H9 (cell line): ENCODE data around the gene CADPS2. TPM values are rescaled to one million over a fixed set of nuclear protein-coding genes. Genes with fewer than 3 reads are reported as not detected.

ENCODE experiments used
- DNase-seq: peaks from one replicate; pipeline ENCODE4 v3.0.0-alpha.2; 2017
- H2AFZ ChIP-seq: one replicate; pipeline ENCODE4 v1.6.1; 2013; ENCODE audit warnings: mild to moderate bottlenecking, low read length, control low read depth, moderate library complexity
- H2AK5ac ChIP-seq: 2 replicates; pipeline ENCODE4 v1.6.1; 2013; ENCODE audit warnings: low read length, control low read depth, mixed read lengths; ENCODE audit not compliant: insufficient read length
- H2BK120ac ChIP-seq: one replicate; pipeline ENCODE4 v1.6.1; 2013; ENCODE audit warnings: low read depth, mild to moderate bottlenecking, low read length, control low read depth, inconsistent platforms; ENCODE audit not compliant: poor library complexity, severe bottlenecking
- H2BK12ac ChIP-seq: 2 replicates; pipeline ENCODE4 v1.6.1; 2013; ENCODE audit warnings: low read length, control low read depth, mixed read lengths, low read depth; ENCODE audit not compliant: insufficient read length
- H2BK15ac ChIP-seq: 2 replicates; pipeline ENCODE4 v1.6.1; 2013; ENCODE audit warnings: low read depth, low read length, control low read depth
- H2BK20ac ChIP-seq: one replicate; pipeline ENCODE4 v1.6.1; 2013; ENCODE audit warnings: low read depth, mild to moderate bottlenecking, low read length, control low read depth, inconsistent platforms; ENCODE audit not compliant: poor library complexity, severe bottlenecking
- H2BK5ac ChIP-seq: 2 replicates; pipeline ENCODE4 v1.6.1; 2013; ENCODE audit warnings: low read length, control low read depth, mixed read lengths; ENCODE audit not compliant: insufficient read length
- H3K14ac ChIP-seq: 2 replicates; pipeline ENCODE4 v1.6.1; 2013; ENCODE audit warnings: low read length, control low read depth; ENCODE audit not compliant: insufficient read depth
- H3K18ac ChIP-seq: 2 replicates; pipeline ENCODE4 v1.6.1; 2013; ENCODE audit warnings: low read depth, mild to moderate bottlenecking, mixed read lengths, low read length, control low read depth; ENCODE audit not compliant: insufficient read length
- H3K23ac ChIP-seq: 2 replicates; pipeline ENCODE4 v1.6.1; 2013; ENCODE audit warnings: low read length, control low read depth, mixed read lengths, low read depth; ENCODE audit not compliant: insufficient read length
- H3K23me2 ChIP-seq: 2 replicates; pipeline ENCODE4 v1.6.1; 2013; ENCODE audit warnings: low read depth, mild to moderate bottlenecking, mixed read lengths, low read length, control low read depth; ENCODE audit not compliant: insufficient read length, poor library complexity, severe bottlenecking
- H3K27ac ChIP-seq: 2 replicates; pipeline ENCODE4 v1.5.1; 2013; ENCODE audit warnings: low read length, control low read depth, mixed read lengths, low read depth; ENCODE audit not compliant: insufficient read length
- H3K27me3 ChIP-seq: 2 replicates; pipeline ENCODE4 v1.6.1; 2013; ENCODE audit warnings: low read length, control low read depth, inconsistent platforms; ENCODE audit not compliant: insufficient read depth
- H3K4ac ChIP-seq: 2 replicates; pipeline ENCODE4 v1.6.1; 2013; ENCODE audit warnings: low read depth, mild to moderate bottlenecking, control low read depth, inconsistent platforms, low read length, moderate library complexity
- H3K4me1 ChIP-seq: 2 replicates; pipeline ENCODE4 v1.6.1; 2013; ENCODE audit warnings: low read length, control low read depth, inconsistent platforms; ENCODE audit not compliant: insufficient read depth
- H3K4me2 ChIP-seq: 2 replicates; pipeline ENCODE4 v1.6.1; 2013; ENCODE audit warnings: low read length, control low read depth, mixed read lengths; ENCODE audit not compliant: insufficient read length, insufficient read depth
- H3K56ac ChIP-seq: 2 replicates; pipeline ENCODE4 v1.6.1; 2013; ENCODE audit warnings: low read depth, mild to moderate bottlenecking, mixed read lengths, low read length, control low read depth; ENCODE audit not compliant: insufficient read length
- H3K79me1 ChIP-seq: 2 replicates; pipeline ENCODE4 v1.6.1; 2013; ENCODE audit warnings: low read depth, mild to moderate bottlenecking, moderate library complexity, low read length, control low read depth, inconsistent platforms; ENCODE audit not compliant: insufficient read depth, poor library complexity, severe bottlenecking
- H3K79me2 ChIP-seq: 2 replicates; pipeline ENCODE4 v1.6.1; 2013; ENCODE audit warnings: low read length, control low read depth, inconsistent platforms; ENCODE audit not compliant: insufficient read depth
- H3K9ac ChIP-seq: 2 replicates; pipeline ENCODE4 v1.6.1; 2013; ENCODE audit warnings: low read length, control low read depth, mixed read lengths; ENCODE audit not compliant: insufficient read length; ENCODE audit errors: extremely low read depth
- H3K9me3 ChIP-seq: one replicate; pipeline ENCODE4 v1.6.1; 2013; ENCODE audit warnings: low read depth, low read length, inconsistent platforms; ENCODE audit not compliant: control insufficient read depth
- H3T11ph ChIP-seq: one replicate; pipeline ENCODE4 v1.6.1; 2013; ENCODE audit warnings: mild to moderate bottlenecking, low read length, control low read depth, inconsistent platforms
- H4K20me1 ChIP-seq: one replicate; pipeline ENCODE4 v1.6.1; 2013; ENCODE audit not compliant: control insufficient read depth, insufficient read length, insufficient read depth
- H4K5ac ChIP-seq: 2 replicates; pipeline ENCODE4 v1.6.1; 2013; ENCODE audit warnings: low read depth, mild to moderate bottlenecking, mixed read lengths, low read length, control low read depth; ENCODE audit not compliant: insufficient read length
- H4K8ac ChIP-seq: replicated peaks from 2 replicates; pipeline ENCODE4 v1.6.1; 2013; ENCODE audit warnings: low read length, control low read depth, mixed read lengths, low read depth; ENCODE audit not compliant: insufficient read length
- H4K91ac ChIP-seq: 2 replicates; pipeline ENCODE4 v1.6.1; 2013; ENCODE audit warnings: low read depth, mild to moderate bottlenecking, moderate library complexity, mixed read lengths, low read length, control low read depth; ENCODE audit not compliant: insufficient read length
- H3K27ac Mint-ChIP-seq, 3 experiments: 2 replicates in 2 of 3; 3 replicates in 1 of 3; pipeline ENCODE4 v1.8.0; 2020 to 2021; ENCODE audit warnings: mixed read lengths in 3 of 3, mild to moderate bottlenecking in 1 of 3, moderate library complexity in 1 of 3
- H3K27me3 Mint-ChIP-seq: 2 replicates; pipeline ENCODE4 v1.8.0; 2021; ENCODE audit warnings: low read depth, mild to moderate bottlenecking, moderate library complexity, mixed read lengths
- H3K36me3 Mint-ChIP-seq, 3 experiments: 2 replicates in 2 of 3; 3 replicates in 1 of 3; pipeline ENCODE4 v1.8.0; 2020 to 2021; ENCODE audit warnings: low read depth in 3 of 3, mixed read lengths in 3 of 3; ENCODE audit not compliant: insufficient read depth in 1 of 3
- H3K4me1 Mint-ChIP-seq, 2 experiments: 2 replicates each; pipeline ENCODE4 v1.8.0; 2020; ENCODE audit warnings: mixed read lengths in 2 of 2
- H3K4me3 Mint-ChIP-seq, 2 experiments: 2 replicates in 1 of 2; 3 replicates in 1 of 2; pipeline ENCODE4 v1.8.0; 2020 to 2021; ENCODE audit warnings: mild to moderate bottlenecking in 2 of 2, mixed read lengths in 2 of 2, moderate library complexity in 1 of 2
- H3K9me3 Mint-ChIP-seq, 2 experiments: 2 replicates in 1 of 2; 3 replicates in 1 of 2; pipeline ENCODE4 v1.8.0; 2020; ENCODE audit warnings: mild to moderate bottlenecking in 2 of 2, mixed read lengths in 2 of 2, moderate library complexity in 1 of 2
- CTCF ChIP-seq: fragments of 200-600 bp; sonication (generic); conservative IDR thresholded peaks from 3 replicates; pipeline ENCODE4 v1.8.0; 2021; ENCODE audit warnings: antibody characterized with exemption, mild to moderate bottlenecking
- WGBS: extraction: QIAGEN DNeasy Blood & Tissue Kit; methylation state at CpG from one replicate; pipeline ENCODE4 v1.1.7; 2013; ENCODE audit warnings: missing lambda C conversion rate, low lambda C conversion rate, mixed read lengths; ENCODE audit not compliant: insufficient read length; ENCODE audit errors: extremely low coverage; 5-methylcytosine and 5-hydroxymethylcytosine counted together
- total RNA-seq: library from RNA; stranded (reverse); gene quantifications from 2 replicates; pipeline ENCODE4 v1.2.1, GENCODE V29; 2021

CADPS2 gene
- total RNA-seq, 1 experiment from 2014 or later, result 7.1 TPM

GRCh38 chr7:122572706-122573105, 313.6 kb downstream of the CADPS2 start:
- no peaks in the 10 kb centered on the region for H3K79me1 ChIP-seq
- no peak overlapping the region for H3K4me3 Mint-ChIP-seq
- H3K23ac ChIP-seq, result no peak overlapping the region
- no peak overlapping the region for H3K56ac ChIP-seq
- no peak for TF ChIP-seq CTCF
- no peaks in the 10 kb centered on the region for H3K23me2 ChIP-seq
- H4K8ac ChIP-seq, result no peak overlapping the region
- H2BK20ac ChIP-seq, result no peak overlapping the region
- DNase-seq, result no peak
- no peak overlapping the region for H2BK15ac ChIP-seq
- no peak overlapping the region for H3K27ac Mint-ChIP-seq
- H2BK120ac ChIP-seq, result no peak overlapping the region
- no peaks in the 10 kb centered on the region for H3K27me3 ChIP-seq
- H4K20me1 ChIP-seq, result no peaks in the 10 kb centered on the region
- H3K4me1 Mint-ChIP-seq, result no peaks in the 10 kb centered on the region
- no peak overlapping the region for H3T11ph ChIP-seq
- H3K4me1 ChIP-seq, result no peaks in the 10 kb centered on the region
- H3K27ac ChIP-seq, result no peak overlapping the region
- H3K14ac ChIP-seq, result no peak overlapping the region
- H3K27me3 Mint-ChIP-seq, result no peaks in the 10 kb centered on the region
- no peak overlapping the region for H4K91ac ChIP-seq
- no peak overlapping the region for H3K9ac ChIP-seq
- H2AK5ac ChIP-seq, result no peak overlapping the region
- no peaks in the 10 kb centered on the region for H3K79me2 ChIP-seq
- no peak overlapping the region for H4K5ac ChIP-seq
- H3K36me3 Mint-ChIP-seq, result no peaks in the 10 kb centered on the region
- no peak overlapping the region for H3K4ac ChIP-seq
- no peak overlapping the region for H3K4me2 ChIP-seq
- no CpG with 5 or more reads among the region's 4 CpGs for WGBS
- no peak overlapping the region for H2AFZ ChIP-seq
- H2BK5ac ChIP-seq, result no peak overlapping the region
- no peak overlapping the region for H2BK12ac ChIP-seq
- no peak overlapping the region for H3K18ac ChIP-seq
- H3K9me3 Mint-ChIP-seq, result no peaks in the 10 kb centered on the region
- H3K9me3 ChIP-seq, result no peaks in the 10 kb centered on the region
